Retinal pigment epithelial cell (primary cell): ENCODE measurements around the gene UGT1A10.

Experiments used
- DNase-seq: peaks from one replicate; pipeline ENCODE4 v3.0.0-alpha.2; 2010; ENCODE audit warnings: low read depth
- H3K4me3 ChIP-seq: 2 replicates; pipeline ENCODE4 v1.5.1; 2011; ENCODE audit warnings: mild to moderate bottlenecking, low read length, control low read depth, moderate library complexity
- CTCF ChIP-seq: conservative IDR thresholded peaks from 2 replicates; pipeline ENCODE4 v1.5.1; 2011; ENCODE audit warnings: low read depth, low read length, control low read depth, inconsistent platforms

The UGT1A10 gene

DNA sequence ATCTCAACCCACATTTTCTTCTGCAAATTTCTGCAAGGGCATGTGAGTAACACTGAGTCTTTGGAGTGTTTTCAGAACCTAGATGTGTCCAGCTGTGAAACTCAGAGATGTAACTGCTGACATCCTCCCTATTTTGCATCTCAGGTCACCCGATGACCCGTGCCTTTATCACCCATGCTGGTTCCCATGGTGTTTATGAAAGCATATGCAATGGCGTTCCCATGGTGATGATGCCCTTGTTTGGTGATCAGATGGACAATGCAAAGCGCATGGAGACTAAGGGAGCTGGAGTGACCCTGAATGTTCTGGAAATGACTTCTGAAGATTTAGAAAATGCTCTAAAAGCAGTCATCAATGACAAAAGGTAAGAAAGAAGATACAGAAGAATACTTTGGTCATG lies 131.8 kb downstream of the UGT1A10 start:
- TF ChIP-seq CTCF = no peak
- no peak for DNase-seq
- no peak overlapping the region for H3K4me3 ChIP-seq

GRCh38 chr2:233769260-233769659 lies 133.0 kb downstream of the UGT1A10 start:
- no peak overlapping the region for H3K4me3 ChIP-seq
- no peak for TF ChIP-seq CTCF
- no peak for DNase-seq

DNA sequence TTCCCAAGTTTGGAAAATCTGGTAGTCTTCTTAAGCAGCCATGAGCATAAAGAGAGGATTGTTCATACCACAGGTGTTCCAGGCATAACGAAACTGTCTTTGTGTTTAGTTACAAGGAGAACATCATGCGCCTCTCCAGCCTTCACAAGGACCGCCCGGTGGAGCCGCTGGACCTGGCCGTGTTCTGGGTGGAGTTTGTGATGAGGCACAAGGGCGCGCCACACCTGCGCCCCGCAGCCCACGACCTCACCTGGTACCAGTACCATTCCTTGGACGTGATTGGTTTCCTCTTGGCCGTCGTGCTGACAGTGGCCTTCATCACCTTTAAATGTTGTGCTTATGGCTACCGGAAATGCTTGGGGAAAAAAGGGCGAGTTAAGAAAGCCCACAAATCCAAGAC lies 135.9 kb downstream of the UGT1A10 start:
- no peak overlapping the region for H3K4me3 ChIP-seq
- no peak for DNase-seq
- TF ChIP-seq CTCF = no peak

DNA sequence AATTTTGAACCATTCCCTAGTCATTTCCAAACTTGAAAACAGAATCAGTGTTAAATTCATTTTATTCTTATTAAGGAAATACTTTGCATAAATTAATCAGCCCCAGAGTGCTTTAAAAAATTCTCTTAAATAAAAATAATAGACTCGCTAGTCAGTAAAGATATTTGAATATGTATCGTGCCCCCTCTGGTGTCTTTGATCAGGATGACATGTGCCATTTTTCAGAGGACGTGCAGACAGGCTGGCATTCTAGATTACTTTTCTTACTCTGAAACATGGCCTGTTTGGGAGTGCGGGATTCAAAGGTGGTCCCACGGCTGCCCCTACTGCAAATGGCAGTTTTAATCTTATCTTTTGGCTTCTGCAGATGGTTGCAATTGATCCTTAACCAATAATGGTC lies 136.3 kb downstream of the UGT1A10 start:
- no peak for TF ChIP-seq CTCF
- DNase-seq = no peak
- H3K4me3 ChIP-seq = no peak overlapping the region

- no peak for DNase-seq
- no peak overlapping the region for H3K4me3 ChIP-seq
- no peak for TF ChIP-seq CTCF
These were observed 137.6 kb downstream of the UGT1A10 start for GRCh38 chr2:233773854-233774253.

DNA sequence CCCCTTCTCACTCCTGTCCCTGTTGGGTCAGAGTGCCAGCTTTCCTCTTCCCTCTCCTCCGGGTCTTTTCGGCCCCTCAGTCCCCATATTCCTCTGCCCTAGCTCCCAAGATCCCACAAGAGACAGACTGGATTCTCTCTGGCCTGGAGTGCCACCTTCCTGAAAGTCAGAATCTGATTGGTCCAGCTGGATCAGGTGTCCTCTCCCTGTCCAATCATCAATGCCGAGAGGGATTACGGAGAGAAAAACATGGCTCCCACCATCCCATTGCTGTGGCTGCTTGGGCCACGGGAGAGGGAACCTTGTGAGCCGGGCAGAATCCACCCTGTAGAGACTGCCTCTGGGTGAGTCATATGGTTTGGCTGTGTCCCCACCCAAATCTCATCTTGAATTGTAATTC lies 139.2 kb downstream of the UGT1A10 start:
- H3K4me3 ChIP-seq = no peak overlapping the region
- TF ChIP-seq CTCF = no peak
- DNase-seq = no peak

DNA sequence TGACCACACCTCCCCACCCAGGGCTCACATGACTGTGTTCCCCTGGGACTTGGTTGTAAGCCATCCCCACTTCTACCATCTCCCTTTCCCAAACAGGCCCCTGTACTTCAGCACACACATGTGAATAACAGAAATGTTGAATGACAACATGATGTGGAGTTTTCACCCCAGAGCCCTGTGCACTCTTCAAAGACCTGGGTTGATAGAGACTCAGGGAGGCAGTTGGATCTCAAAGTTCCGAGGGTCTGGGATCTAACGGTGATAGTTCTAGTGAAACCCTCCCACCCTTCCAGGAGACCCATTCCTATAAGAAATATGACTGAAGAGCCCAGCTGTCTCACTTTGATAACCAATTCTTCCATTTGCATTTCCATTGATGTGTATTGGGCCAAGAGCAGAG lies 141.8 kb downstream of the UGT1A10 start, which contains the start of gene MROH2A:
TSS of gene MROH2A (plus strand) at position 301 of the 400 bp plus-strand sequence. CDS start 1,029 bp downstream, outside the sequence.
- no peak for DNase-seq

More for the DNA sequence above, 141.8 kb downstream of the UGT1A10 start, which contains the start of gene MROH2A:
- no peak for TF ChIP-seq CTCF
- H3K4me3 ChIP-seq = no peak within 1 kb of the TSS
